ENCODE data around the gene PCDH15.

Gene PCDH15

GRCh38 chr10:53939654-53940053 is 861.4 kb downstream of the PCDH15 start:
- TF ChIP-seq GATA2 (IDR thresholded peaks at IDR 0.05; ENCODE audit: low read depth, low read length) (no peak), GATA3 (IDR thresholded peaks at IDR 0.05; ENCODE audit: low read depth, low read length) (no peak)

- TF ChIP-seq GATA2 (IDR thresholded peaks at IDR 0.05; ENCODE audit: low read depth, low read length) (no peak), GATA3 (IDR thresholded peaks at IDR 0.05; ENCODE audit: low read depth, low read length) (no peak)
Measured at GRCh38 chr10:53930648-53931047, 870.4 kb downstream of the PCDH15 start.

GRCh38 chr10:53918755-53919154 is 882.3 kb downstream of the PCDH15 start:
- TF ChIP-seq GATA3 (IDR thresholded peaks at IDR 0.05; ENCODE audit: low read depth, low read length) (no peak), GATA2 (IDR thresholded peaks at IDR 0.05; ENCODE audit: low read depth, low read length) (no peak)

- TF ChIP-seq GATA3 (IDR thresholded peaks at IDR 0.05; ENCODE audit: low read depth, low read length), result no peak
Measured at GRCh38 chr10:53909791-53910190, 891.2 kb downstream of the PCDH15 start.

GRCh38 chr10:53904506-53905241 is 896.4 kb downstream of the PCDH15 start:
- TF ChIP-seq GATA3 (IDR thresholded peaks at IDR 0.05; ENCODE audit: low read depth, low read length) (no peak), GATA2 (IDR thresholded peaks at IDR 0.05; ENCODE audit: low read depth, low read length) (no peak)

- TF ChIP-seq GATA3 (IDR thresholded peaks at IDR 0.05; ENCODE audit: low read depth, low read length) (no peak), GATA2 (IDR thresholded peaks at IDR 0.05; ENCODE audit: low read depth, low read length) (no peak)
Measured at GRCh38 chr10:53903756-53904155, 897.3 kb downstream of the PCDH15 start.

- TF ChIP-seq GATA3 (IDR thresholded peaks at IDR 0.05; ENCODE audit: low read depth, low read length) (no peak), GATA2 (IDR thresholded peaks at IDR 0.05; ENCODE audit: low read depth, low read length) (no peak)
Measured at GRCh38 chr10:53899463-53900160, 901.4 kb downstream of the PCDH15 start.

- TF ChIP-seq GATA2 (IDR thresholded peaks at IDR 0.05; ENCODE audit: low read depth, low read length), result no peak
- no peak for TF ChIP-seq GATA3 (IDR thresholded peaks at IDR 0.05; ENCODE audit: low read depth, low read length)
Measured at GRCh38 chr10:53898532-53898931, 902.5 kb downstream of the PCDH15 start.

GRCh38 chr10:53894145-53894544 is 906.9 kb downstream of the PCDH15 start:
- TF ChIP-seq GATA2 (IDR thresholded peaks at IDR 0.05; ENCODE audit: low read depth, low read length) (no peak), GATA3 (IDR thresholded peaks at IDR 0.05; ENCODE audit: low read depth, low read length) (no peak)

- TF ChIP-seq GATA3 (IDR thresholded peaks at IDR 0.05; ENCODE audit: low read depth, low read length) (no peak), GATA2 (IDR thresholded peaks at IDR 0.05; ENCODE audit: low read depth, low read length) (no peak)
Measured at GRCh38 chr10:53893061-53893460, 908.0 kb downstream of the PCDH15 start.

GRCh38 chr10:53886325-53887300 is 914.4 kb downstream of the PCDH15 start:
- TF ChIP-seq GATA2 (IDR thresholded peaks at IDR 0.05; ENCODE audit: low read depth, low read length) (no peak), GATA3 (IDR thresholded peaks at IDR 0.05; ENCODE audit: low read depth, low read length) (no peak)

GRCh38 chr10:53864846-53865245 is 936.2 kb downstream of the PCDH15 start:
- TF ChIP-seq GATA2 (IDR thresholded peaks at IDR 0.05; ENCODE audit: low read depth, low read length) (no peak), GATA3 (IDR thresholded peaks at IDR 0.05; ENCODE audit: low read depth, low read length) (no peak)

- TF ChIP-seq GATA2 (IDR thresholded peaks at IDR 0.05; ENCODE audit: low read depth, low read length) (no peak), GATA3 (IDR thresholded peaks at IDR 0.05; ENCODE audit: low read depth, low read length) (no peak)
Measured at GRCh38 chr10:53852450-53853175, 948.4 kb downstream of the PCDH15 start.
